Liver (tissue), 9 donors: ENCODE results near the gene ERVFRD-1. TPM values are rescaled to one million over a fixed set of nuclear protein-coding genes. Genes with fewer than 3 reads are reported as not detected.

Experiments
- DNase-seq: peaks from one replicate; pipeline ENCODE4 v3.0.0-alpha.2; 2017; ENCODE audit warnings: low spot score
- H3K27ac ChIP-seq, 2 donors: one replicate each; pipeline ENCODE4 v1.7.0; 2013; ENCODE audit warnings: inconsistent platforms in 2 of 2, low read length in 2 of 2, control low read depth in 1 of 2, low read depth in 1 of 2, mild to moderate bottlenecking in 1 of 2
- H3K27me3 ChIP-seq, 4 donors: one replicate each; pipeline versions ENCODE4 v1.6.1 to v1.7.0; 2013; ENCODE audit warnings: low read length in 3 of 4, inconsistent platforms in 1 of 4, mild to moderate bottlenecking in 1 of 4, moderate library complexity in 1 of 4; ENCODE audit not compliant: control insufficient read depth in 4 of 4, insufficient read depth in 4 of 4
- H3K36me3 ChIP-seq, 4 donors: one replicate each; pipeline versions ENCODE4 v1.6.1 to v1.7.0; 2013; ENCODE audit warnings: low read length in 3 of 4, mild to moderate bottlenecking in 3 of 4, low read depth in 1 of 4, moderate library complexity in 1 of 4; ENCODE audit not compliant: control insufficient read depth in 4 of 4, insufficient read depth in 3 of 4
- H3K4me1 ChIP-seq, 4 donors: one replicate each; pipeline versions ENCODE4 v1.6.1 to v1.7.0; 2013; ENCODE audit warnings: low read length in 3 of 4, mild to moderate bottlenecking in 3 of 4, moderate library complexity in 1 of 4; ENCODE audit not compliant: control insufficient read depth in 4 of 4, insufficient read depth in 4 of 4
- H3K4me3 ChIP-seq, 3 donors: one replicate each; pipeline versions ENCODE4 v1.6.1 to v1.7.0; 2013; ENCODE audit warnings: low read length in 3 of 3, control low read depth in 1 of 3, low read depth in 1 of 3, mild to moderate bottlenecking in 1 of 3
- H3K9ac ChIP-seq, 2 donors: one replicate each; pipeline ENCODE4 v1.7.0; 2013; ENCODE audit warnings: low read length in 2 of 2, mild to moderate bottlenecking in 2 of 2, moderate library complexity in 2 of 2, control low read depth in 1 of 2, low read depth in 1 of 2
- H3K9me3 ChIP-seq, 4 donors: one replicate each; pipeline versions ENCODE4 v1.6.1 to v1.7.0; 2013; ENCODE audit warnings: low read length in 3 of 4; ENCODE audit not compliant: control insufficient read depth in 4 of 4
- EGR1 ChIP-seq, 2 donors: IDR thresholded peaks; 2 replicates each; pipeline ENCODE4 v1.6.1; 2016 to 2018; ENCODE audit warnings: antibody characterized with exemption in 2 of 2, low read depth in 2 of 2
- FOXA1 ChIP-seq: IDR thresholded peaks from 2 replicates; pipeline ENCODE4 v1.6.1; 2016; ENCODE audit warnings: antibody characterized with exemption
- GABPA ChIP-seq, 2 donors: IDR thresholded peaks in 1 of 2; conservative IDR thresholded peaks in 1 of 2; 2 replicates each; pipeline ENCODE4 v1.6.1; 2016; ENCODE audit warnings: antibody characterized with exemption in 2 of 2, mild to moderate bottlenecking in 1 of 2, moderate library complexity in 1 of 2
- HNF4A ChIP-seq, 2 donors: conservative IDR thresholded peaks; 2 replicates each; pipeline ENCODE4 v1.6.1; 2016; ENCODE audit warnings: antibody characterized with exemption in 2 of 2, mild to moderate bottlenecking in 2 of 2
- HNF4G ChIP-seq: IDR thresholded peaks from 2 replicates; pipeline ENCODE4 v1.6.1; 2016; ENCODE audit warnings: antibody characterized with exemption
- JUND ChIP-seq, 2 donors: IDR thresholded peaks; 2 replicates each; pipeline ENCODE4 v1.6.1; 2016; ENCODE audit warnings: antibody characterized with exemption in 2 of 2
- NR2F2 ChIP-seq: IDR thresholded peaks from 2 replicates; pipeline ENCODE4 v1.6.1; 2016; ENCODE audit warnings: antibody characterized with exemption
- RAD21 ChIP-seq, 2 donors: IDR thresholded peaks; 2 replicates each; pipeline ENCODE4 v1.6.1; 2016; ENCODE audit warnings: antibody characterized with exemption in 2 of 2, mild to moderate bottlenecking in 2 of 2
- RXRA ChIP-seq, 2 donors: IDR thresholded peaks; 2 replicates each; pipeline ENCODE4 v1.6.1; 2017 to 2018; ENCODE audit warnings: antibody characterized with exemption in 2 of 2, mild to moderate bottlenecking in 1 of 2
- SP1 ChIP-seq: IDR thresholded peaks from 2 replicates; pipeline ENCODE4 v1.6.1; 2018; ENCODE audit warnings: antibody characterized with exemption, mild to moderate bottlenecking
- TAF1 ChIP-seq: conservative IDR thresholded peaks from 2 replicates; pipeline ENCODE4 v1.6.1; 2016; ENCODE audit warnings: antibody characterized with exemption, mild to moderate bottlenecking
- YY1 ChIP-seq: IDR thresholded peaks from 2 replicates; pipeline ENCODE4 v1.6.1; 2016; ENCODE audit warnings: antibody characterized with exemption, mild to moderate bottlenecking
- WGBS: extraction: QIAGEN DNeasy Blood & Tissue Kit; methylation state at CpG from one replicate; pipeline ENCODE4 v1.1.7; 2013; 5-methylcytosine and 5-hydroxymethylcytosine counted together
- polyA plus RNA-seq, 2 donors: library from polyadenylated mRNA; stranded (reverse) in 1 of 2; unstranded in 1 of 2; fragments of 200-250 nt in 1 of 2; fragments of >200 nt in 1 of 2; fragmentation: Nextera tagmentation in 1 of 2; extraction: Ambion mirVana in 1 of 2; gene quantifications; one replicate each; pipeline versions ENCODE4 v1.2.1 to v1.2.3, GENCODE V29; 2013 to 2015
- total RNA-seq, 2 donors: library from RNA; depleted of rRNA; stranded (reverse); fragments of >200 nt; gene quantifications; one replicate each; pipeline ENCODE4 v1.2.3, GENCODE V29; 2014
- TF ChIP-seq, protein P1 (sequence below): IDR thresholded peaks from 2 replicates; pipeline ENCODE4 v1.6.1; 2016; ENCODE audit warnings: antibody characterized with exemption, mild to moderate bottlenecking
- TF ChIP-seq, protein P2 (sequence below): IDR thresholded peaks from 2 replicates; pipeline ENCODE4 v1.6.1; 2016; ENCODE audit warnings: antibody characterized with exemption
- TF ChIP-seq, protein P3 (sequence below): IDR thresholded peaks from 2 replicates; pipeline ENCODE4 v1.6.1; 2016; ENCODE audit warnings: antibody characterized with exemption
- TF ChIP-seq, protein P4 (sequence below): IDR thresholded peaks from 2 replicates; pipeline ENCODE4 v1.6.1; 2016; ENCODE audit warnings: antibody characterized with exemption
- donor health status: healthy.
- donor health status: healthy.
- donor health status: healthy.
- donor health status: healthy.
- donor health status: healthy.

The ERVFRD-1 gene
- total and polyA plus RNA-seq, 4 donors, result 0.07 to 0.28 (median 0.14) TPM; not detected in 1

DNA sequence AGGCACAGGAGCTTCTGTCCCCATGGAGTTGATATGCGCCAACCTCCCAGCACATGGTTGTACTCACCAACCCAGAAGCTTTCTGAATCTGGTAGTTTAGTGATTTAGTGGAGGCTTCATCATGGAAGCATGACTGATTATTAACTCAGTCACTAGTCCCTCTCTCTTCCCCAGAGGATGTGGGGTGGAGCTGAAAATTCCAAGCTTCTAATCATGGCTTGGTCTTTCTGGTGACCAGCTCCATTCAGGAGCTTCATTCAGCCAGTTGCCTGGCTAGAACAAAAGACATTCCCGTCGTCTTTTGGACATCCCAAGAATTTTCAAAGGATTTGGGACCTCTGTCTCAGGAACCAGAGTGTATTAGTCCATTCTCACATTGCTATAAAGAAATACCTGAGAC lies 31.2 kb downstream of the ERVFRD-1 start:
- Histone ChIP-seq H3K4me1 (no peaks in the 10 kb centered on the region), H3K36me3 (no peaks in the 10 kb centered on the region), H3K27me3 (no peaks in the 10 kb centered on the region), H3K4me3 (no peak overlapping the region), H3K9me3 (no peaks in the 10 kb centered on the region), H3K9ac (no peak overlapping the region), H3K27ac (no peak overlapping the region)
- 77% methylated on average over 3 of the region's 3 CpGs for WGBS
- TF ChIP-seq, protein P1, sequence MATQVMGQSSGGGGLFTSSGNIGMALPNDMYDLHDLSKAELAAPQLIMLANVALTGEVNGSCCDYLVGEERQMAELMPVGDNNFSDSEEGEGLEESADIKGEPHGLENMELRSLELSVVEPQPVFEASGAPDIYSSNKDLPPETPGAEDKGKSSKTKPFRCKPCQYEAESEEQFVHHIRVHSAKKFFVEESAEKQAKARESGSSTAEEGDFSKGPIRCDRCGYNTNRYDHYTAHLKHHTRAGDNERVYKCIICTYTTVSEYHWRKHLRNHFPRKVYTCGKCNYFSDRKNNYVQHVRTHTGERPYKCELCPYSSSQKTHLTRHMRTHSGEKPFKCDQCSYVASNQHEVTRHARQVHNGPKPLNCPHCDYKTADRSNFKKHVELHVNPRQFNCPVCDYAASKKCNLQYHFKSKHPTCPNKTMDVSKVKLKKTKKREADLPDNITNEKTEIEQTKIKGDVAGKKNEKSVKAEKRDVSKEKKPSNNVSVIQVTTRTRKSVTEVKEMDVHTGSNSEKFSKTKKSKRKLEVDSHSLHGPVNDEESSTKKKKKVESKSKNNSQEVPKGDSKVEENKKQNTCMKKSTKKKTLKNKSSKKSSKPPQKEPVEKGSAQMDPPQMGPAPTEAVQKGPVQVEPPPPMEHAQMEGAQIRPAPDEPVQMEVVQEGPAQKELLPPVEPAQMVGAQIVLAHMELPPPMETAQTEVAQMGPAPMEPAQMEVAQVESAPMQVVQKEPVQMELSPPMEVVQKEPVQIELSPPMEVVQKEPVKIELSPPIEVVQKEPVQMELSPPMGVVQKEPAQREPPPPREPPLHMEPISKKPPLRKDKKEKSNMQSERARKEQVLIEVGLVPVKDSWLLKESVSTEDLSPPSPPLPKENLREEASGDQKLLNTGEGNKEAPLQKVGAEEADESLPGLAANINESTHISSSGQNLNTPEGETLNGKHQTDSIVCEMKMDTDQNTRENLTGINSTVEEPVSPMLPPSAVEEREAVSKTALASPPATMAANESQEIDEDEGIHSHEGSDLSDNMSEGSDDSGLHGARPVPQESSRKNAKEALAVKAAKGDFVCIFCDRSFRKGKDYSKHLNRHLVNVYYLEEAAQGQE, result no peak
- TF ChIP-seq, protein P2, sequence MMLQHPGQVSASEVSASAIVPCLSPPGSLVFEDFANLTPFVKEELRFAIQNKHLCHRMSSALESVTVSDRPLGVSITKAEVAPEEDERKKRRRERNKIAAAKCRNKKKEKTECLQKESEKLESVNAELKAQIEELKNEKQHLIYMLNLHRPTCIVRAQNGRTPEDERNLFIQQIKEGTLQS, result no peak
- TF ChIP-seq TAF1, result no peak
- TF ChIP-seq HNF4G, result no peak
- no peak for TF ChIP-seq RXRA (IDR thresholded peaks at IDR 0.05)
- DNase-seq, result no peak

DNA sequence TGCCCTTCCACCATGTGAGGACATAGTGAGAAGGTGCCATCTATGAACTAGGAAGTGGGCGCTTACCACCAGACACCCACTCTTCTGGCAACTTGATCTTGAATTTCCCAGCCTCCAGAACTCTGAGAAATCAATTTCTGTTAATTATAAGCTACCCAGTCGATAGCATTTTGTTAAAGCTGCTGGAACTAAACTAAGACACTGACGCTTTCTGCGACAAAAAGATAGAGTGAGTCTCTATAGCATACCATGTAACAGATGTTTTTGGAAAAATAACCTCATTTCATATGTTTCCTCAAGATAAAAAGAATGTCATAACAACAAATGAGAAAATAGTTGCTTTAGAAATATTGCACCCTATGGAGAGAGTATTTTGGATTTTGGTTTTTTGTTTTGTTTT lies 33.3 kb downstream of the ERVFRD-1 start:
- no peak overlapping the region for H3K4me3 ChIP-seq
- H3K36me3 ChIP-seq, result no peaks in the 10 kb centered on the region
- no peak overlapping the region for H3K27ac ChIP-seq
- no peak overlapping the region for H3K9ac ChIP-seq
- no peaks in the 10 kb centered on the region for H3K27me3 ChIP-seq
- no peak for DNase-seq
- TF ChIP-seq, protein P1, result no peak
- TF ChIP-seq, protein P3, sequence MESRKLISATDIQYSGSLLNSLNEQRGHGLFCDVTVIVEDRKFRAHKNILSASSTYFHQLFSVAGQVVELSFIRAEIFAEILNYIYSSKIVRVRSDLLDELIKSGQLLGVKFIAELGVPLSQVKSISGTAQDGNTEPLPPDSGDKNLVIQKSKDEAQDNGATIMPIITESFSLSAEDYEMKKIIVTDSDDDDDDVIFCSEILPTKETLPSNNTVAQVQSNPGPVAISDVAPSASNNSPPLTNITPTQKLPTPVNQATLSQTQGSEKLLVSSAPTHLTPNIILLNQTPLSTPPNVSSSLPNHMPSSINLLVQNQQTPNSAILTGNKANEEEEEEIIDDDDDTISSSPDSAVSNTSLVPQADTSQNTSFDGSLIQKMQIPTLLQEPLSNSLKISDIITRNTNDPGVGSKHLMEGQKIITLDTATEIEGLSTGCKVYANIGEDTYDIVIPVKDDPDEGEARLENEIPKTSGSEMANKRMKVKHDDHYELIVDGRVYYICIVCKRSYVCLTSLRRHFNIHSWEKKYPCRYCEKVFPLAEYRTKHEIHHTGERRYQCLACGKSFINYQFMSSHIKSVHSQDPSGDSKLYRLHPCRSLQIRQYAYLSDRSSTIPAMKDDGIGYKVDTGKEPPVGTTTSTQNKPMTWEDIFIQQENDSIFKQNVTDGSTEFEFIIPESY, result no peak
- no peak for TF ChIP-seq FOXA1
- no peak for TF ChIP-seq RXRA (IDR thresholded peaks at IDR 0.05)
- TF ChIP-seq JUND (IDR thresholded peaks at IDR 0.05), result no peak
- TF ChIP-seq GABPA (IDR thresholded peaks at IDR 0.05 in 1 of 2, conservative IDR thresholded peaks at IDR 0.05 in 1 of 2), result no peak
- TF ChIP-seq, protein P4, sequence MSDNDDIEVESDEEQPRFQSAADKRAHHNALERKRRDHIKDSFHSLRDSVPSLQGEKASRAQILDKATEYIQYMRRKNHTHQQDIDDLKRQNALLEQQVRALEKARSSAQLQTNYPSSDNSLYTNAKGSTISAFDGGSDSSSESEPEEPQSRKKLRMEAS, result no peak
- no peak for TF ChIP-seq TAF1
- TF ChIP-seq NR2F2, result no peak
- TF ChIP-seq HNF4A (conservative IDR thresholded peaks at IDR 0.05), result no peak
- no peak for TF ChIP-seq SP1
- TF ChIP-seq YY1, result no peak
- no peak for TF ChIP-seq RAD21 (IDR thresholded peaks at IDR 0.05)
- TF ChIP-seq, protein P2, result no peak
- TF ChIP-seq EGR1 (IDR thresholded peaks at IDR 0.05; ENCODE audit: low read depth in 2 of 2), result no peak
- no peaks in the 10 kb centered on the region for H3K4me1 ChIP-seq
- WGBS, result 42% methylated on average over 4 of the region's 4 CpGs
- H3K9me3 ChIP-seq, result no peaks in the 10 kb centered on the region
